Measurements from ENCODE around the gene KCNAB1. TPM values are rescaled to one million over a fixed set of nuclear protein-coding genes. Genes with fewer than 3 reads are reported as not detected.
"Not testable (repeated sequence)": the region's sequence is repeated elsewhere in the genome, so short reads cannot be mapped to it uniquely, and the experiment has no call there.

KCNAB1 gene
- total and polyA plus RNA-seq, 2 donors (not counting 3 experiments of a cell fraction or from before 2014, with no cell fraction given) = 0.21 TPM; not detected in 1

- DNase-seq (ENCODE audit: low read depth, low spot score) (no peak), FAIRE-seq (no peak)
- no TSS peak for BruUV-seq (replicated peaks)
- Histone ChIP-seq H3K79me2 (ENCODE audit: control insufficient read depth, insufficient read depth, low read length) (no peaks in the 10 kb centered on the region), H2AFZ (ENCODE audit: low read depth, low read length) (no peak overlapping the region), H4K20me1 (replicated peaks; ENCODE audit: control insufficient read depth, extremely low read depth, insufficient read depth, low read length) (no peaks in the 10 kb centered on the region), H3K4me1 (ENCODE audit: control insufficient read depth, extremely low read depth, insufficient read depth, low read length) (no peaks in the 10 kb centered on the region), H3K9me1 (replicated peaks; ENCODE audit: control insufficient read depth, extremely low read depth, insufficient read depth, low read length) (no peaks in the 10 kb centered on the region), H3K9ac (replicated peaks; ENCODE audit: extremely low read depth, insufficient read depth, low read length) (no peak overlapping the region), H3K36me3 (ENCODE audit: control insufficient read depth in 2 of 2, extremely low read depth in 1 of 2, insufficient read depth in 2 of 2, low read length in 2 of 2) (no peaks in the 10 kb centered on the region), H3K4me3 (replicated peaks in 1 of 3; ENCODE audit: insufficient read depth in 1 of 3, low read depth in 1 of 3, low read length in 3 of 3) (no peak overlapping the region), H3K27ac (ENCODE audit: insufficient read depth, low read depth, low read length) (no peak overlapping the region), H3K9me3 (replicated peaks; ENCODE audit: control insufficient read depth, insufficient read depth, low read length) (no peaks in the 10 kb centered on the region), H3K27me3 (ENCODE audit: control insufficient read depth in 2 of 2, insufficient read depth in 2 of 2, low read length in 2 of 2) (no peaks in the 10 kb centered on the region), H3K4me2 (ENCODE audit: insufficient read depth, low read length) (no peak overlapping the region)
- TF ChIP-seq JUN (IDR thresholded peaks at IDR 0.05; ENCODE audit: borderline replicate concordance, insufficient read depth, insufficient read length, low read depth) = no peak
- TF ChIP-seq POLR2AphosphoS5 (IDR thresholded peaks at IDR 0.05; ENCODE audit: insufficient read depth, low read depth, low read length) = no peak
- TF ChIP-seq POLR2A (IDR thresholded peaks at IDR 0.05; ENCODE audit: low read depth, low read length) = no peak
- no peak for TF ChIP-seq CTCF (IDR thresholded peaks at IDR 0.05; ENCODE audit: extremely low read depth in 1 of 2, insufficient read depth in 1 of 2, low read depth in 1 of 2, low read length in 2 of 2)
- TF ChIP-seq GATA2 (IDR thresholded peaks at IDR 0.05; ENCODE audit: insufficient read depth, insufficient read length, low read depth, low read length) = no peak
- TF ChIP-seq MAX (IDR thresholded peaks at IDR 0.05; ENCODE audit: insufficient read depth, insufficient read length) = no peak
- no peak for TF ChIP-seq MYC (IDR thresholded peaks at IDR 0.05; ENCODE audit: low read depth, low read length)
- no peak for TF ChIP-seq FOS (IDR thresholded peaks at IDR 0.05; ENCODE audit: borderline replicate concordance, insufficient read depth, low read length)
- TF ChIP-seq EZH2 (IDR thresholded peaks at IDR 0.05; ENCODE audit: borderline replicate concordance, low read depth, low read length, severe bottlenecking) = no peak
- ChIA-PET POLR2A (no interaction called here), CTCF (no interaction called here)
- intact Hi-C loops (cut with micrococcal nuclease) (no loop called here), dilution Hi-C loops (cut with MboI; ENCODE audit: extremely low pct_ligation_motif_present, low sequenced_read_pairs) (no loop called here)
These were observed 154.4 kb downstream of the KCNAB1 start for GRCh38 chr3:156274791-156275190.

- H3K9me1 ChIP-seq (replicated peaks; ENCODE audit: control insufficient read depth, extremely low read depth, insufficient read depth, low read length); H2AFZ ChIP-seq (ENCODE audit: low read depth, low read length); BruUV-seq (replicated peaks); H3K36me3 ChIP-seq (ENCODE audit: control insufficient read depth in 2 of 2, extremely low read depth in 1 of 2, insufficient read depth in 2 of 2, low read length in 2 of 2); FAIRE-seq; H3K4me3 ChIP-seq (replicated peaks in 1 of 3; ENCODE audit: insufficient read depth in 1 of 3, low read depth in 1 of 3, low read length in 3 of 3); dilution Hi-C loops (cut with MboI; ENCODE audit: extremely low pct_ligation_motif_present, low sequenced_read_pairs); POLR2A ChIA-PET; H3K79me2 ChIP-seq (ENCODE audit: control insufficient read depth, insufficient read depth, low read length); H3K9ac ChIP-seq (replicated peaks; ENCODE audit: extremely low read depth, insufficient read depth, low read length); H3K27me3 ChIP-seq (ENCODE audit: control insufficient read depth in 2 of 2, insufficient read depth in 2 of 2, low read length in 2 of 2); H3K4me1 ChIP-seq (ENCODE audit: control insufficient read depth, extremely low read depth, insufficient read depth, low read length); H3K9me3 ChIP-seq (replicated peaks; ENCODE audit: control insufficient read depth, insufficient read depth, low read length); H4K20me1 ChIP-seq (replicated peaks; ENCODE audit: control insufficient read depth, extremely low read depth, insufficient read depth, low read length); intact Hi-C loops (cut with micrococcal nuclease); H3K4me2 ChIP-seq (ENCODE audit: insufficient read depth, low read length); H3K27ac ChIP-seq (ENCODE audit: insufficient read depth, low read depth, low read length); DNase-seq (ENCODE audit: low read depth, low spot score): not testable (repeated sequence)
- CTCF ChIA-PET = interaction anchor here (0.6 kb wide), 1 partner anchor 116 kb away, joined by 3 read pairs; no protein-coding TSS in a partner anchor
These were observed 164.3 kb downstream of the KCNAB1 start for GRCh38 chr3:156284637-156285036.

Measured in endothelial cell of umbilical vein (primary cell).